Measurements from ENCODE around the gene TMEM170A.

- TF ChIP-seq, protein P1, sequence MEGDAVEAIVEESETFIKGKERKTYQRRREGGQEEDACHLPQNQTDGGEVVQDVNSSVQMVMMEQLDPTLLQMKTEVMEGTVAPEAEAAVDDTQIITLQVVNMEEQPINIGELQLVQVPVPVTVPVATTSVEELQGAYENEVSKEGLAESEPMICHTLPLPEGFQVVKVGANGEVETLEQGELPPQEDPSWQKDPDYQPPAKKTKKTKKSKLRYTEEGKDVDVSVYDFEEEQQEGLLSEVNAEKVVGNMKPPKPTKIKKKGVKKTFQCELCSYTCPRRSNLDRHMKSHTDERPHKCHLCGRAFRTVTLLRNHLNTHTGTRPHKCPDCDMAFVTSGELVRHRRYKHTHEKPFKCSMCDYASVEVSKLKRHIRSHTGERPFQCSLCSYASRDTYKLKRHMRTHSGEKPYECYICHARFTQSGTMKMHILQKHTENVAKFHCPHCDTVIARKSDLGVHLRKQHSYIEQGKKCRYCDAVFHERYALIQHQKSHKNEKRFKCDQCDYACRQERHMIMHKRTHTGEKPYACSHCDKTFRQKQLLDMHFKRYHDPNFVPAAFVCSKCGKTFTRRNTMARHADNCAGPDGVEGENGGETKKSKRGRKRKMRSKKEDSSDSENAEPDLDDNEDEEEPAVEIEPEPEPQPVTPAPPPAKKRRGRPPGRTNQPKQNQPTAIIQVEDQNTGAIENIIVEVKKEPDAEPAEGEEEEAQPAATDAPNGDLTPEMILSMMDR (IDR thresholded peaks at IDR 0.05; ENCODE audit: low read depth, low read length): no peak
- TF ChIP-seq EZH2phosphoT487 (IDR thresholded peaks at IDR 0.05; ENCODE audit: low read depth): no peak
These were observed 33.1 kb upstream of the TMEM170A start for GRCh38 chr16:75497558-75497957.

Data from OCI-LY3 (cell line).